ENCODE measurements around the gene OR6K2.

GRCh38 chr1:158728510-158729225, 28.2 kb upstream of the OR6K2 start:
- TF ChIP-seq CTCF (IDR thresholded peaks at IDR 0.05; ENCODE audit: low read depth, low read length, poor library complexity, severe bottlenecking) (no peak), EZH2phosphoT487 (IDR thresholded peaks at IDR 0.05; ENCODE audit: borderline replicate concordance, low read length) (no peak)

All from DOHH2 (cell line).